ENCODE measurements around the gene MEF2A. TPM values are rescaled to one million over a fixed set of nuclear protein-coding genes. Genes with fewer than 3 reads are reported as not detected.

Gene MEF2A
- total RNA-seq, 1 donor from 2014 or later = 46.3 TPM

GRCh38 chr15:99630607-99631131 is 64.9 kb downstream of the MEF2A start:
- no peak for DNase-seq (ENCODE audit: low read depth)
- H3K4me3 Mint-ChIP-seq (ENCODE audit: unreplicated experiment) = no peak overlapping the region
- peaks cover 14% of the 10 kb centered on the region for H3K4me1 Mint-ChIP-seq (ENCODE audit: low read depth, unreplicated experiment)
- Histone ChIP-seq H3K27ac (ENCODE audit: low read depth, low read length) (no peak overlapping the region), H3K4me2 (ENCODE audit: low read length) (no peak overlapping the region), H3K9ac (ENCODE audit: low read length) (no peak overlapping the region), H2AFZ (ENCODE audit: low read depth, low read length) (no peak overlapping the region), H3K27me3 (ENCODE audit: insufficient read depth, low read length) (no peaks in the 10 kb centered on the region), H3K79me2 (ENCODE audit: insufficient read depth, low read length) (peaks cover 72% of the 10 kb centered on the region), H3K9me3 (ENCODE audit: insufficient read depth, low read depth, low read length) (no peaks in the 10 kb centered on the region), H3K4me1 (ENCODE audit: insufficient read depth, low read length) (no peaks in the 10 kb centered on the region), H3K4me3 (ENCODE audit: insufficient read depth, low read depth, low read length) (no peak overlapping the region), H3K36me3 (ENCODE audit: insufficient read depth, low read length) (no peaks in the 10 kb centered on the region), H4K20me1 (ENCODE audit: insufficient read depth, low read length) (peaks cover 54% of the 10 kb centered on the region)
- peaks cover 3% of the 10 kb centered on the region for H3K9me3 Mint-ChIP-seq (ENCODE audit: unreplicated experiment)
- H3K27ac Mint-ChIP-seq (ENCODE audit: unreplicated experiment) = no peak overlapping the region
- TF ChIP-seq EZH2 (IDR thresholded peaks at IDR 0.05; ENCODE audit: insufficient read depth, low read length) (no peak), CTCF (IDR thresholded peaks at IDR 0.05; ENCODE audit: insufficient read depth, low read depth, low read length) (no peak)
- H3K36me3 Mint-ChIP-seq (ENCODE audit: low read depth, unreplicated experiment) = peaks cover 12% of the 10 kb centered on the region
- no peaks in the 10 kb centered on the region for H3K27me3 Mint-ChIP-seq (ENCODE audit: low read depth, unreplicated experiment)
- peak; percentile 74 for FAIRE-seq

DNA sequence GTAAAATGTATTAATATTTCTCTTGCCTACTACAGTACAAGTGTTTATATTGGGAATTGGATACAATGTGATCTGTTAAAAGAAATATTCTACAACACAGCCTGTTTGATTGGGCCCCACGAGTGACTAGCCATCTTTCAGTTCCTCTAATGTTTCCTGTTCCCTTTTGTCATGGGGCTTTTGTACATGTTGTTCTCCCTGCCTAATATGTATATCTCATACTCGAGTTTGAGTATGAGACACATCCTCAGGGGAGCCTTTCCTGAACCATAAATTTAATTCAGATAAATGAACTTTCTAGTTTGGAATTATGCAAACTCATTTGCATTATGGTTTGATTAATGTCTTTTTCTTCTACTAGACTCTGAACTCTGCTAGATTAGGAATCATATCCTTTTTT is 65.5 kb downstream of the MEF2A start:
- H4K20me1 ChIP-seq (ENCODE audit: insufficient read depth, low read length) = peaks cover 48% of the 10 kb centered on the region
- no peaks in the 10 kb centered on the region for H3K4me1 ChIP-seq (ENCODE audit: insufficient read depth, low read length)
- H3K36me3 ChIP-seq (ENCODE audit: insufficient read depth, low read length) = no peaks in the 10 kb centered on the region
- no peak overlapping the region for H2AFZ ChIP-seq (ENCODE audit: low read depth, low read length)
- TF ChIP-seq CTCF (IDR thresholded peaks at IDR 0.05; ENCODE audit: insufficient read depth, low read depth, low read length) = no peak
- no peak for TF ChIP-seq EZH2 (IDR thresholded peaks at IDR 0.05; ENCODE audit: insufficient read depth, low read length)
- Mint-ChIP-seq H3K27me3 (ENCODE audit: low read depth, unreplicated experiment) (no peaks in the 10 kb centered on the region), H3K9me3 (ENCODE audit: unreplicated experiment) (peaks cover 6% of the 10 kb centered on the region), H3K4me1 (ENCODE audit: low read depth, unreplicated experiment) (peaks cover 14% of the 10 kb centered on the region), H3K36me3 (ENCODE audit: low read depth, unreplicated experiment) (peaks cover 16% of the 10 kb centered on the region), H3K27ac (ENCODE audit: unreplicated experiment) (no peak overlapping the region), H3K4me3 (ENCODE audit: unreplicated experiment) (no peak overlapping the region)
- no peak overlapping the region for H3K4me3 ChIP-seq (ENCODE audit: insufficient read depth, low read depth, low read length)
- no peak overlapping the region for H3K9ac ChIP-seq (ENCODE audit: low read length)
- no peaks in the 10 kb centered on the region for H3K27me3 ChIP-seq (ENCODE audit: insufficient read depth, low read length)
- FAIRE-seq = no peak
- H3K4me2 ChIP-seq (ENCODE audit: low read length) = no peak overlapping the region
- no peaks in the 10 kb centered on the region for H3K9me3 ChIP-seq (ENCODE audit: insufficient read depth, low read depth, low read length)
- no peak overlapping the region for H3K27ac ChIP-seq (ENCODE audit: low read depth, low read length)
- DNase-seq (ENCODE audit: low read depth) = no peak
- peaks cover 67% of the 10 kb centered on the region for H3K79me2 ChIP-seq (ENCODE audit: insufficient read depth, low read length)

- Mint-ChIP-seq H3K4me1 (ENCODE audit: low read depth, unreplicated experiment) (peaks cover 14% of the 10 kb centered on the region), H3K9me3 (ENCODE audit: unreplicated experiment) (peaks cover 4% of the 10 kb centered on the region), H3K36me3 (ENCODE audit: low read depth, unreplicated experiment) (peaks cover 21% of the 10 kb centered on the region), H3K27ac (ENCODE audit: unreplicated experiment) (no peak overlapping the region), H3K27me3 (ENCODE audit: low read depth, unreplicated experiment) (no peaks in the 10 kb centered on the region), H3K4me3 (ENCODE audit: unreplicated experiment) (no peak overlapping the region)
- Histone ChIP-seq H3K4me1 (ENCODE audit: insufficient read depth, low read length) (no peaks in the 10 kb centered on the region), H3K9me3 (ENCODE audit: insufficient read depth, low read depth, low read length) (no peaks in the 10 kb centered on the region), H4K20me1 (ENCODE audit: insufficient read depth, low read length) (peaks cover 48% of the 10 kb centered on the region), H3K9ac (ENCODE audit: low read length) (no peak overlapping the region), H3K36me3 (ENCODE audit: insufficient read depth, low read length) (no peaks in the 10 kb centered on the region), H2AFZ (ENCODE audit: low read depth, low read length) (no peak overlapping the region), H3K79me2 (ENCODE audit: insufficient read depth, low read length) (peaks cover 64% of the 10 kb centered on the region), H3K4me2 (ENCODE audit: low read length) (no peak overlapping the region), H3K4me3 (ENCODE audit: insufficient read depth, low read depth, low read length) (no peak overlapping the region), H3K27me3 (ENCODE audit: insufficient read depth, low read length) (no peaks in the 10 kb centered on the region), H3K27ac (ENCODE audit: low read depth, low read length) (no peak overlapping the region)
- FAIRE-seq = no peak
- no peak for TF ChIP-seq CTCF (IDR thresholded peaks at IDR 0.05; ENCODE audit: insufficient read depth, low read depth, low read length)
- no peak for DNase-seq (ENCODE audit: low read depth)
These were observed 66.7 kb downstream of the MEF2A start for GRCh38 chr15:99632521-99632920.
